Tibial nerve (tissue), 4 donors: Measurements from ENCODE around the gene SHD. TPM values are rescaled to one million over a fixed set of nuclear protein-coding genes. Genes with fewer than 3 reads are reported as not detected.

ENCODE experiments used
- DNase-seq, 2 donors: peaks; one replicate each; pipeline ENCODE4 v3.0.0-alpha.2; 2019; ENCODE audit warnings: low spot score in 2 of 2
- H3K27ac ChIP-seq, 4 donors: fragments of 200-600 bp; sonication (generic) in 3 of 4; one replicate each; pipeline ENCODE4 v1.5.1; 2017 to 2019; ENCODE audit warnings: mild to moderate bottlenecking in 1 of 4
- H3K27me3 ChIP-seq, 2 donors: fragments of 200-600 bp; sonication (generic) in 1 of 2; one replicate each; pipeline versions ENCODE4 v1.5.1 to v1.6.0; 2017 to 2019
- H3K36me3 ChIP-seq, 3 donors: fragments of 200-600 bp; sonication (generic); one replicate each; pipeline ENCODE4 v1.5.1; 2018 to 2019
- H3K4me1 ChIP-seq, 4 donors: fragments of 200-600 bp; sonication (generic) in 3 of 4; one replicate each; pipeline ENCODE4 v1.5.1; 2017 to 2019
- H3K4me3 ChIP-seq, 4 donors: fragments of 200-600 bp; sonication (generic) in 3 of 4; one replicate each; pipeline ENCODE4 v1.5.1; 2017 to 2019; ENCODE audit warnings: mild to moderate bottlenecking in 1 of 4, moderate library complexity in 1 of 4
- H3K9me3 ChIP-seq, 4 donors: fragments of 200-600 bp; sonication (generic) in 3 of 4; one replicate each; pipeline ENCODE4 v1.5.1; 2017 to 2019
- CTCF ChIP-seq, 5 experiments: fragments of 200-600 bp in 3 of 5; fragments of 450-650 bp in 2 of 5; sonication (generic) in 3 of 5; IDR thresholded peaks; one replicate each; pipeline ENCODE4 v1.5.1; 2016 to 2019; ENCODE audit warnings: antibody characterized with exemption in 5 of 5, mild to moderate bottlenecking in 3 of 5, moderate library complexity in 2 of 5
- EP300 ChIP-seq, 2 donors: sonication (generic); formaldehyde crosslinking; IDR thresholded peaks; one replicate each; pipeline ENCODE4 v1.6.1; 2017; ENCODE audit warnings: antibody characterized with exemption in 2 of 2, mild to moderate bottlenecking in 1 of 2
- POLR2A ChIP-seq, 2 donors: fragments of 450-650 bp; IDR thresholded peaks; one replicate each; pipeline ENCODE4 v1.6.1; 2017; ENCODE audit warnings: antibody characterized with exemption in 2 of 2, mild to moderate bottlenecking in 2 of 2, moderate library complexity in 2 of 2
- WGBS, 2 donors: methylation state at CpG; one replicate each; pipeline ENCODE4 v1.1.5; 2018; 5-methylcytosine and 5-hydroxymethylcytosine counted together
- total RNA-seq, 4 donors: library from RNA; depleted of rRNA; stranded (reverse); fragments of >200 nt; gene quantifications; one replicate each; pipeline ENCODE4 v1.1.0, GENCODE V29; 2016

SHD gene
- total RNA-seq, 4 donors from 2014 or later, result not detected

GRCh38 chr19:4288091-4288777 lies 9.2 kb downstream of the SHD start:
- no peaks in the 10 kb centered on the region for H3K4me1 ChIP-seq
- H3K27ac ChIP-seq, result no peak overlapping the region
- WGBS, 2 donors, result 79% methylated on average over 16 of the region's 16 CpGs
- H3K36me3 ChIP-seq, result no peaks in the 10 kb centered on the region
- H3K4me3 ChIP-seq, result no peak overlapping the region
- no peak for TF ChIP-seq CTCF (IDR thresholded peaks at IDR 0.05)
- TF ChIP-seq POLR2A (IDR thresholded peaks at IDR 0.05), result no peak
- no peak for TF ChIP-seq EP300 (IDR thresholded peaks at IDR 0.05)
- DNase-seq, result no peak
- peaks cover 0 to 52% of the 10 kb centered on the region in 2 donors for H3K27me3 ChIP-seq
- H3K9me3 ChIP-seq, result no peaks in the 10 kb centered on the region

GRCh38 chr19:4291184-4291732 lies 12.2 kb downstream of the SHD start:
- WGBS, 2 donors, result 63 to 64% methylated on average over 8 of the region's 8 CpGs
- peaks cover 0 to 41% of the 10 kb centered on the region in 2 donors for H3K27me3 ChIP-seq

GRCh38 chr19:4292515-4292914 lies 13.4 kb downstream of the SHD start:
- Histone ChIP-seq H3K4me3 (no peak overlapping the region), H3K4me1 (no peaks in the 10 kb centered on the region), H3K36me3 (no peaks in the 10 kb centered on the region), H3K27ac (no peak overlapping the region), H3K9me3 (no peaks in the 10 kb centered on the region), H3K27me3 (peaks cover 0 to 46% of the 10 kb centered on the region in 2 donors)
- TF ChIP-seq CTCF (IDR thresholded peaks at IDR 0.05) (no peak), POLR2A (IDR thresholded peaks at IDR 0.05) (no peak), EP300 (IDR thresholded peaks at IDR 0.05) (no peak)
- 80 to 84% methylated on average over 15 of the region's 15 CpGs for WGBS, 2 donors
- no peak for DNase-seq

More at GRCh38 chr19:4291184-4291732, 12.2 kb downstream of the SHD start:
- no peak overlapping the region for H3K4me3 ChIP-seq
- H3K9me3 ChIP-seq, result no peaks in the 10 kb centered on the region
- no peak for DNase-seq
- TF ChIP-seq CTCF (IDR thresholded peaks at IDR 0.05) (no peak), EP300 (IDR thresholded peaks at IDR 0.05) (no peak), POLR2A (IDR thresholded peaks at IDR 0.05) (no peak)
- no peak overlapping the region for H3K27ac ChIP-seq
- H3K4me1 ChIP-seq, result no peaks in the 10 kb centered on the region
- no peaks in the 10 kb centered on the region for H3K36me3 ChIP-seq

- no peak for TF ChIP-seq CTCF (IDR thresholded peaks at IDR 0.05)
- TF ChIP-seq EP300 (IDR thresholded peaks at IDR 0.05), result no peak
- TF ChIP-seq POLR2A (IDR thresholded peaks at IDR 0.05), result no peak
- Histone ChIP-seq H3K27me3 (peaks cover 0 to 57% of the 10 kb centered on the region in 2 donors), H3K36me3 (no peaks in the 10 kb centered on the region), H3K27ac (no peak overlapping the region), H3K4me1 (no peaks in the 10 kb centered on the region), H3K9me3 (no peaks in the 10 kb centered on the region), H3K4me3 (no peak overlapping the region)
- no peak for DNase-seq
- WGBS, 2 donors, result 28 to 36% methylated on average over 10 of the region's 10 CpGs
These were observed 15.3 kb downstream of the SHD start for GRCh38 chr19:4294389-4294788.

GRCh38 chr19:4295972-4296771 lies 17.1 kb downstream of the SHD start:
- no peak overlapping the region for H3K27ac ChIP-seq
- H3K4me3 ChIP-seq, result no peak overlapping the region
- peaks cover 0 to 48% of the 10 kb centered on the region in 2 donors for H3K27me3 ChIP-seq
- no peaks in the 10 kb centered on the region for H3K4me1 ChIP-seq
- no peaks in the 10 kb centered on the region for H3K9me3 ChIP-seq
- whole genome bisulfite sequencing, 2 donors, result 49 to 57% methylated on average over 12 to 14 of the region's 14 CpGs
- TF ChIP-seq POLR2A (IDR thresholded peaks at IDR 0.05) (no peak), EP300 (IDR thresholded peaks at IDR 0.05) (no peak), CTCF (IDR thresholded peaks at IDR 0.05) (no peak)
- DNase-seq, result no peak
- no peaks in the 10 kb centered on the region for H3K36me3 ChIP-seq
